Keratinocyte (primary cell): ENCODE measurements around the gene IDH3A. TPM values are rescaled to one million over a fixed set of nuclear protein-coding genes. Genes with fewer than 3 reads are reported as not detected.

Experiments used
- DNase-seq: peaks from one replicate; pipeline ENCODE4 v3.0.0-alpha.2; 2011; ENCODE audit warnings: low read depth, missing footprints, low spot score
- FAIRE-seq: peaks from 2 replicates; lab custom pipeline; 2011; peaks lifted over from hg19 to GRCh38; lab: Jason Lieb, UNC
- H2AFZ ChIP-seq: 2 replicates; pipeline ENCODE4 v1.6.0; 2012; ENCODE audit warnings: low read length, control low read depth, inconsistent platforms; ENCODE audit not compliant: control insufficient read depth
- H3K27ac ChIP-seq: 2 replicates; pipeline ENCODE4 v1.5.1; 2011; ENCODE audit warnings: low read length; ENCODE audit not compliant: control insufficient read depth, insufficient read depth
- H3K27me3 ChIP-seq: 3 replicates; pipeline ENCODE4 v1.6.0; 2011; ENCODE audit warnings: low read length; ENCODE audit not compliant: control insufficient read depth, insufficient read depth; ENCODE audit errors: extremely low read depth
- H3K36me3 ChIP-seq, 2 experiments: 2 replicates in 1 of 2; 3 replicates in 1 of 2; pipeline ENCODE4 v1.5.1; 2011; ENCODE audit warnings: low read length in 2 of 2, mild to moderate bottlenecking in 1 of 2; ENCODE audit not compliant: control insufficient read depth in 2 of 2, insufficient read depth in 2 of 2; ENCODE audit errors: extremely low read depth in 1 of 2
- H3K4me1 ChIP-seq: 3 replicates; pipeline ENCODE4 v1.5.1; 2011; ENCODE audit warnings: low read length; ENCODE audit not compliant: control insufficient read depth, insufficient read depth; ENCODE audit errors: extremely low read depth
- H3K4me2 ChIP-seq: 3 replicates; pipeline ENCODE4 v1.6.0; 2011; ENCODE audit warnings: low read depth, low read length; ENCODE audit not compliant: control insufficient read depth, insufficient read depth; ENCODE audit errors: extremely low read depth
- H3K4me3 ChIP-seq, 3 experiments: fragments of 200-600 bp in 1 of 3; sonication (generic) in 1 of 3; 2 replicates in 2 of 3; 3 replicates in 1 of 3; pipeline ENCODE4 v1.5.1; 2011 to 2016; ENCODE audit warnings: low read length in 3 of 3, mild to moderate bottlenecking in 3 of 3, control low read depth in 2 of 3, inconsistent platforms in 1 of 3, low read depth in 1 of 3, mixed read lengths in 1 of 3, mixed run types in 1 of 3, moderate library complexity in 1 of 3; ENCODE audit not compliant: control insufficient read depth in 2 of 3, insufficient read depth in 2 of 3; ENCODE audit errors: extremely low read depth in 1 of 3
- H3K79me2 ChIP-seq: 2 replicates; pipeline ENCODE4 v1.6.0; 2012; ENCODE audit warnings: low read length; ENCODE audit not compliant: control insufficient read depth, insufficient read depth
- H3K9ac ChIP-seq: 3 replicates; pipeline ENCODE4 v1.6.0; 2011; ENCODE audit warnings: low read length; ENCODE audit not compliant: control insufficient read depth, insufficient read depth; ENCODE audit errors: extremely low read depth
- H3K9me1 ChIP-seq: 3 replicates; pipeline ENCODE4 v1.6.0; 2011; ENCODE audit warnings: low read length; ENCODE audit not compliant: control insufficient read depth, insufficient read depth; ENCODE audit errors: extremely low read depth
- H3K9me3 ChIP-seq: 2 replicates; pipeline ENCODE4 v1.5.1; 2012; ENCODE audit warnings: low read depth, low read length; ENCODE audit not compliant: control insufficient read depth
- H4K20me1 ChIP-seq: 3 replicates; pipeline ENCODE4 v1.6.0; 2011; ENCODE audit warnings: low read length; ENCODE audit not compliant: control insufficient read depth, insufficient read depth; ENCODE audit errors: extremely low read depth
- EZH2 ChIP-seq: IDR thresholded peaks from one replicate; pipeline ENCODE4 v1.6.1; 2012; ENCODE audit warnings: inconsistent platforms, mild to moderate bottlenecking, low read length, moderate library complexity
- dilution Hi-C: fragments of 300-500 bp; cut with MboI; formaldehyde crosslinking; loops from one replicate; pipeline ENCODE4 v1.7.0; 2020; ENCODE audit warnings: low sequenced_read_pairs; ENCODE audit not compliant: extremely low pct_ligation_motif_present
- polyA plus RNA-seq, 5 experiments: library from polyadenylated mRNA; depleted of rRNA in 3 of 5; stranded (reverse) in 3 of 5; stranded (forward) in 1 of 5; unstranded in 1 of 5; fragments of >200 nt; gene quantifications; 1 replicate in 1 of 5; 2 replicates in 3 of 5; 3 replicates in 1 of 5; pipeline versions ENCODE4 v1.2.1 to v1.2.3, GENCODE V29; 2011 to 2012; ENCODE audit warnings: missing spikeins in 2 of 5, low read depth in 1 of 5, low replicate concordance in 1 of 5
- TF ChIP-seq, protein P1 (sequence below), 3 experiments: IDR thresholded peaks in 1 of 3; conservative IDR thresholded peaks in 1 of 3; optimal IDR thresholded peaks in 1 of 3; 2 replicates in 2 of 3; 3 replicates in 1 of 3; pipeline versions ENCODE3 to v1.5.1; 2011; ENCODE audit warnings: low read length in 3 of 3, mild to moderate bottlenecking in 3 of 3, moderate library complexity in 2 of 3, control low read depth in 1 of 3, inconsistent platforms in 1 of 3; ENCODE audit not compliant: insufficient read depth in 2 of 3; ENCODE audit errors: extremely low read depth in 1 of 3

IDH3A gene
- polyA plus RNA-seq, 1 donor (not counting 4 experiments of a cell fraction or from before 2014, with no cell fraction given) = 118 TPM

DNA sequence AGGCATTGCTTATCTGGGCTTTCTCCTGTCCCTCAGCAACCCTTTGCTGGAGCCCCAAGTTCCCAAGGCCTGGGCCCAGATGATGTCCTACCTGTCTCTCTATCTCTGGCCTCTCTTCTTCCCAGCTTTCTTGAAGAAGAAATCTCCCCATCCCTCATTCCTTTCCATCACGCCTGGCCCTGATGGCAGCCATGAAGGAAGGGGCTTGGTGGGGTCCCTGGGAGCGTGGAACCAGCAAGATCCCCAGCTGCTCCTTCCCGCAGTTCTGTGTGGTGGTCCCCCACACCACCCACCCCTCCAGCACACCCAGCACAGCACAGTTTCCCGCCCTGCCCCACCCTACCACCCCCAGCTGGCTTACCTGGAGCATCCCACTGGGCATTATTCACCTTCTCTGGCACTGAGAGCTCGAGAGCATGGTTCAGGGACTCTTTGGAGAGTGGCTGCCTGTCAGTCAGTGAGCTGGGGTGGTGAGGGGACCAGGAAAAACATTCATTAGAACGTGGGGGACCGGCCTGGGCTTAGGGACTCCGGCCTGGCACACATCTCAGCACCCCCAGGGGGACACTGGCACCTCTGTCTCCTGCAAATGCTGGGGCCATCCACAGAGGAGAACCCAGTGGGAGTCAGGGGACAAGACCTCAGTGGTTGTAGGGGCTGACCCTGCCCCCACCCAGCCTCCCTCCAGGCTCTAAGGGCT is 58.6 kb downstream of the IDH3A start:
- Histone ChIP-seq H3K79me2 (no peaks in the 10 kb centered on the region), H3K9ac (no peak overlapping the region), H2AFZ (no peak overlapping the region), H3K9me1 (no peaks in the 10 kb centered on the region), H4K20me1 (no peaks in the 10 kb centered on the region), H3K4me2 (no peak overlapping the region), H3K4me1 (peaks cover 24% of the 10 kb centered on the region), H3K27me3 (peaks cover 12% of the 10 kb centered on the region), H3K9me3 (no peaks in the 10 kb centered on the region), H3K27ac (no peak overlapping the region), H3K4me3 (no peak overlapping the region), H3K36me3 (no peaks in the 10 kb centered on the region)
- dilution Hi-C loops = no loop called here
- DNase-seq = no peak
- no peak for FAIRE-seq
- TF ChIP-seq EZH2 = no peak
- TF ChIP-seq, protein P1, sequence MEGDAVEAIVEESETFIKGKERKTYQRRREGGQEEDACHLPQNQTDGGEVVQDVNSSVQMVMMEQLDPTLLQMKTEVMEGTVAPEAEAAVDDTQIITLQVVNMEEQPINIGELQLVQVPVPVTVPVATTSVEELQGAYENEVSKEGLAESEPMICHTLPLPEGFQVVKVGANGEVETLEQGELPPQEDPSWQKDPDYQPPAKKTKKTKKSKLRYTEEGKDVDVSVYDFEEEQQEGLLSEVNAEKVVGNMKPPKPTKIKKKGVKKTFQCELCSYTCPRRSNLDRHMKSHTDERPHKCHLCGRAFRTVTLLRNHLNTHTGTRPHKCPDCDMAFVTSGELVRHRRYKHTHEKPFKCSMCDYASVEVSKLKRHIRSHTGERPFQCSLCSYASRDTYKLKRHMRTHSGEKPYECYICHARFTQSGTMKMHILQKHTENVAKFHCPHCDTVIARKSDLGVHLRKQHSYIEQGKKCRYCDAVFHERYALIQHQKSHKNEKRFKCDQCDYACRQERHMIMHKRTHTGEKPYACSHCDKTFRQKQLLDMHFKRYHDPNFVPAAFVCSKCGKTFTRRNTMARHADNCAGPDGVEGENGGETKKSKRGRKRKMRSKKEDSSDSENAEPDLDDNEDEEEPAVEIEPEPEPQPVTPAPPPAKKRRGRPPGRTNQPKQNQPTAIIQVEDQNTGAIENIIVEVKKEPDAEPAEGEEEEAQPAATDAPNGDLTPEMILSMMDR (optimal IDR thresholded peaks at IDR 0.05 in 1 of 3, IDR thresholded peaks at IDR 0.05 in 1 of 3, conservative IDR thresholded peaks at IDR 0.05 in 1 of 3; ENCODE audit: extremely low read depth in 1 of 3, insufficient read depth in 2 of 3, low read length in 3 of 3) = no peak

DNA sequence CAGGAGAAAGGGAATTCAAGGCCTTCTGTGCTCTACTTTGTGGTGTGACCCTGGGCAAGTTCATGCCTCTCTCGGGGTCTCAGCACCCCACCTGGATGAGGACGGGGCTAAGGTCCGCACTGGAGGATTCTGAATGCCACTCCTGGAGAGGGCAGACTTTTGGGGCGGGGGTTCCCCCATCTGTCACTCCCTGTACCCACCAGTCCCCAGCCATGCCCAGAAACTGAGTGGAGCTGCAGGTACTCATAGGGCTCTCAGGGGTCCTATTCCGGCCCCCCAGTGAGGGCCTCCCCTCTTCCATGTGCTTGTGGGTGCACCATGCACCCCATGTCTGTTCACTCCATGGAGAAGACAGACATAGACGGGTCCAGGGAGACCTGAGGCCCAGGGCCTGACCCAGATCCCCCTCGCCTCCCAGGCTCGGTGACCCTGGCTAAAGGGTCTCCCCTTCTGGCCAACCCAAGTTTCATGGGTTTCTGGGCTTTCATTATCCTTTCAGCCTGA is 59.2 kb downstream of the IDH3A start:
- H3K4me3 ChIP-seq = no peak overlapping the region
- H3K9me3 ChIP-seq = no peaks in the 10 kb centered on the region
- H3K9ac ChIP-seq = no peak overlapping the region
- TF ChIP-seq EZH2 = no peak
- TF ChIP-seq, protein P1 (optimal IDR thresholded peaks at IDR 0.05 in 1 of 3, IDR thresholded peaks at IDR 0.05 in 1 of 3, conservative IDR thresholded peaks at IDR 0.05 in 1 of 3; ENCODE audit: extremely low read depth in 1 of 3, insufficient read depth in 2 of 3, low read length in 3 of 3) = no peak
- no peaks in the 10 kb centered on the region for H3K9me1 ChIP-seq
- H2AFZ ChIP-seq = no peak overlapping the region
- dilution Hi-C loops = no loop called here
- H3K27me3 ChIP-seq = peaks cover 9% of the 10 kb centered on the region
- no peak for DNase-seq
- H3K79me2 ChIP-seq = no peaks in the 10 kb centered on the region
- no peak overlapping the region for H3K27ac ChIP-seq
- no peak overlapping the region for H3K4me2 ChIP-seq
- H3K4me1 ChIP-seq = peaks cover 29% of the 10 kb centered on the region
- H3K36me3 ChIP-seq = no peaks in the 10 kb centered on the region
- no peaks in the 10 kb centered on the region for H4K20me1 ChIP-seq
- FAIRE-seq = no peak
